ENCODE results near the gene TRIM37.
"Not testable (repeated sequence)": the region's sequence is repeated elsewhere in the genome, so short reads cannot be mapped to it uniquely, and the experiment has no call there.

GRCh38 chr17:59138339-59138738, 31.7 kb upstream of the TRIM37 start:
- TF ChIP-seq, protein P1, sequence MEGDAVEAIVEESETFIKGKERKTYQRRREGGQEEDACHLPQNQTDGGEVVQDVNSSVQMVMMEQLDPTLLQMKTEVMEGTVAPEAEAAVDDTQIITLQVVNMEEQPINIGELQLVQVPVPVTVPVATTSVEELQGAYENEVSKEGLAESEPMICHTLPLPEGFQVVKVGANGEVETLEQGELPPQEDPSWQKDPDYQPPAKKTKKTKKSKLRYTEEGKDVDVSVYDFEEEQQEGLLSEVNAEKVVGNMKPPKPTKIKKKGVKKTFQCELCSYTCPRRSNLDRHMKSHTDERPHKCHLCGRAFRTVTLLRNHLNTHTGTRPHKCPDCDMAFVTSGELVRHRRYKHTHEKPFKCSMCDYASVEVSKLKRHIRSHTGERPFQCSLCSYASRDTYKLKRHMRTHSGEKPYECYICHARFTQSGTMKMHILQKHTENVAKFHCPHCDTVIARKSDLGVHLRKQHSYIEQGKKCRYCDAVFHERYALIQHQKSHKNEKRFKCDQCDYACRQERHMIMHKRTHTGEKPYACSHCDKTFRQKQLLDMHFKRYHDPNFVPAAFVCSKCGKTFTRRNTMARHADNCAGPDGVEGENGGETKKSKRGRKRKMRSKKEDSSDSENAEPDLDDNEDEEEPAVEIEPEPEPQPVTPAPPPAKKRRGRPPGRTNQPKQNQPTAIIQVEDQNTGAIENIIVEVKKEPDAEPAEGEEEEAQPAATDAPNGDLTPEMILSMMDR (IDR thresholded peaks at IDR 0.05; ENCODE audit: insufficient read depth, low read length, poor library complexity, severe bottlenecking): not testable (repeated sequence)
- not testable (repeated sequence) for TF ChIP-seq EZH2phosphoT487 (conservative IDR thresholded peaks at IDR 0.05; ENCODE audit: low read length)

All from SU-DHL-6 (cell line).